Thymus (tissue), 14 donors: ENCODE data around the gene CD74. TPM values are rescaled to one million over a fixed set of nuclear protein-coding genes. Genes with fewer than 3 reads are reported as not detected.
A peak's percentile ranks its signal among the peaks of the same experiment; 100 is the strongest.

Experiments
- DNase-seq, 9 donors: peaks; one replicate each; pipeline ENCODE4 v3.0.0-alpha.2; 2013; ENCODE audit warnings: low spot score in 9 of 9, low read depth in 6 of 9, missing footprints in 1 of 9
- H3K27ac ChIP-seq, 2 donors: one replicate each; pipeline ENCODE4 v1.5.1; 2013; ENCODE audit warnings: control low read depth in 1 of 2, low read depth in 1 of 2, low read length in 1 of 2, mild to moderate bottlenecking in 1 of 2, moderate library complexity in 1 of 2
- H3K27me3 ChIP-seq, 2 donors: one replicate each; pipeline ENCODE4 v1.5.1; 2013; ENCODE audit warnings: low read length in 1 of 2; ENCODE audit not compliant: control insufficient read depth in 2 of 2, insufficient read depth in 1 of 2
- H3K36me3 ChIP-seq, 2 donors: one replicate each; pipeline ENCODE4 v1.5.1; 2013; ENCODE audit warnings: low read length in 1 of 2, mild to moderate bottlenecking in 1 of 2, moderate library complexity in 1 of 2; ENCODE audit not compliant: control insufficient read depth in 2 of 2, insufficient read depth in 2 of 2
- H3K4me1 ChIP-seq, 2 donors: one replicate each; pipeline ENCODE4 v1.5.1; 2013; ENCODE audit warnings: low read length in 2 of 2; ENCODE audit not compliant: control insufficient read depth in 2 of 2, insufficient read depth in 2 of 2
- H3K4me3 ChIP-seq, 2 donors: one replicate each; pipeline ENCODE4 v1.5.1; 2013; ENCODE audit warnings: low read length in 2 of 2, control low read depth in 1 of 2, mild to moderate bottlenecking in 1 of 2
- H3K9me3 ChIP-seq, 2 donors: one replicate each; pipeline ENCODE4 v1.5.1; 2013; ENCODE audit warnings: low read length in 1 of 2, mild to moderate bottlenecking in 1 of 2; ENCODE audit not compliant: control insufficient read depth in 2 of 2, insufficient read depth in 1 of 2
- WGBS: extraction: QIAGEN DNeasy Blood & Tissue Kit; methylation state at CpG from one replicate; pipeline ENCODE4 v1.1.7; 2013; 5-methylcytosine and 5-hydroxymethylcytosine counted together
- long read RNA-seq, 10 donors: transcript quantifications; one replicate each; lab custom pipeline, GENCODE V29; 2026
- polyA plus RNA-seq: library from polyadenylated mRNA; stranded (reverse); fragments of 200-250 nt; gene quantifications from one replicate; pipeline ENCODE4 v1.2.3, GENCODE V29; 2013
- total RNA-seq: library from RNA; stranded (reverse); fragments of 120-200 nt; gene quantifications from one replicate; pipeline ENCODE4 v1.2.4, GENCODE V29; 2013
- donor health status: healthy.

CD74 gene
- total RNA-seq (1,741 TPM), polyA plus RNA-seq (2,730 TPM)
- long read RNA-seq, donor 1, transcript CD74-201 (9 exons, 981 nt) = minor isoform, 9 of 114 reads
- long read RNA-seq, donor 1, transcript CD74-202 (8 exons, 1,449 nt) = major isoform, 71 of 114 reads
- long read RNA-seq, donor 1, partial matches to known transcripts = 16 of 114 reads
- long read RNA-seq, donor 1, other reads (novel, unspliced or antisense) = 11 of 114 reads
- long read RNA-seq, donor 2 = 0 reads
- long read RNA-seq, donor 3, transcript CD74-202 (8 exons, 1,449 nt) = major isoform, 622 of 982 reads
- long read RNA-seq, donor 3, transcript CD74-211 (4 exons, 724 nt) = minor isoform, 7 of 982 reads
- long read RNA-seq, donor 3, transcript CD74-201 (9 exons, 981 nt) = minor isoform, 74 of 982 reads
- long read RNA-seq, donor 3, transcript CD74-204 (6 exons, 816 nt) = minor isoform, 5 of 982 reads
- long read RNA-seq, donor 3, partial matches to known transcripts = 207 of 982 reads
- long read RNA-seq, donor 3, other reads (novel, unspliced or antisense) = 62 of 982 reads
- long read RNA-seq, donor 4, transcript CD74-202 (8 exons, 1,449 nt) = major isoform, 475 of 929 reads
- long read RNA-seq, donor 4, transcript CD74-207 (3 exons, 556 nt) = minor isoform, 6 of 929 reads
- long read RNA-seq, donor 4, transcript CD74-211 (4 exons, 724 nt) = minor isoform, 7 of 929 reads
- long read RNA-seq, donor 4, transcript CD74-201 (9 exons, 981 nt) = minor isoform, 81 of 929 reads
- long read RNA-seq, donor 4, partial matches to known transcripts = 309 of 929 reads
- long read RNA-seq, donor 4, other reads (novel, unspliced or antisense) = 45 of 929 reads
- long read RNA-seq, donor 5, transcript CD74-201 (9 exons, 981 nt) = minor isoform, 195 of 2,117 reads
- long read RNA-seq, donor 5, transcript CD74-211 (4 exons, 724 nt) = minor isoform, 11 of 2,117 reads
- long read RNA-seq, donor 5, transcript CD74-202 (8 exons, 1,449 nt) = major isoform, 1,116 of 2,117 reads
- long read RNA-seq, donor 5, transcript CD74-204 (6 exons, 816 nt) = minor isoform, 11 of 2,117 reads
- long read RNA-seq, donor 5, partial matches to known transcripts = 622 of 2,117 reads
- long read RNA-seq, donor 5, other reads (novel, unspliced or antisense) = 149 of 2,117 reads
- long read RNA-seq, donor 6, transcript CD74-202 (8 exons, 1,449 nt) = major isoform, 772 of 1,174 reads
- long read RNA-seq, donor 6, transcript CD74-201 (9 exons, 981 nt) = minor isoform, 129 of 1,174 reads
- long read RNA-seq, donor 6, transcript CD74-211 (4 exons, 724 nt) = minor isoform, 8 of 1,174 reads
- long read RNA-seq, donor 6, transcript CD74-207 (3 exons, 556 nt) = minor isoform, 13 of 1,174 reads
- long read RNA-seq, donor 6, partial matches to known transcripts = 168 of 1,174 reads
- long read RNA-seq, donor 6, other reads (novel, unspliced or antisense) = 81 of 1,174 reads
- long read RNA-seq, donor 7, transcript CD74-202 (8 exons, 1,449 nt) = major isoform, 714 of 1,370 reads
- long read RNA-seq, donor 7, transcript CD74-211 (4 exons, 724 nt) = minor isoform, 35 of 1,370 reads
- long read RNA-seq, donor 7, transcript CD74-207 (3 exons, 556 nt) = minor isoform, 36 of 1,370 reads
- long read RNA-seq, donor 7, transcript CD74-201 (9 exons, 981 nt) = minor isoform, 124 of 1,370 reads
- long read RNA-seq, donor 7, partial matches to known transcripts = 287 of 1,370 reads
- long read RNA-seq, donor 7, other reads (novel, unspliced or antisense) = 151 of 1,370 reads
- long read RNA-seq, donor 8, transcript CD74-201 (9 exons, 981 nt) = minor isoform, 54 of 649 reads
- long read RNA-seq, donor 8, transcript CD74-204 (6 exons, 816 nt) = minor isoform, 7 of 649 reads
- long read RNA-seq, donor 8, transcript CD74-207 (3 exons, 556 nt) = minor isoform, 8 of 649 reads
- long read RNA-seq, donor 8, transcript CD74-202 (8 exons, 1,449 nt) = major isoform, 366 of 649 reads
- long read RNA-seq, donor 8, partial matches to known transcripts = 145 of 649 reads
- long read RNA-seq, donor 8, other reads (novel, unspliced or antisense) = 66 of 649 reads
- long read RNA-seq, donor 9, transcript CD74-202 (8 exons, 1,449 nt) = major isoform, 360 of 691 reads
- long read RNA-seq, donor 9, transcript CD74-201 (9 exons, 981 nt) = minor isoform, 68 of 691 reads
- long read RNA-seq, donor 9, transcript CD74-207 (3 exons, 556 nt) = minor isoform, 8 of 691 reads
- long read RNA-seq, donor 9, transcript CD74-204 (6 exons, 816 nt) = minor isoform, 8 of 691 reads
- long read RNA-seq, donor 9, partial matches to known transcripts = 174 of 691 reads
- long read RNA-seq, donor 9, other reads (novel, unspliced or antisense) = 69 of 691 reads
- long read RNA-seq, donor 10, transcript CD74-201 (9 exons, 981 nt) = minor isoform, 88 of 1,237 reads
- long read RNA-seq, donor 10, transcript CD74-204 (6 exons, 816 nt) = minor isoform, 15 of 1,237 reads
- long read RNA-seq, donor 10, transcript CD74-207 (3 exons, 556 nt) = minor isoform, 12 of 1,237 reads
- long read RNA-seq, donor 10, transcript CD74-202 (8 exons, 1,449 nt) = major isoform, 570 of 1,237 reads
- long read RNA-seq, donor 10, partial matches to known transcripts = 437 of 1,237 reads
- long read RNA-seq, donor 10, other reads (novel, unspliced or antisense) = 110 of 1,237 reads

GRCh38 chr5:150412319-150413175, at the start of gene CD74:
TSS of gene CD74 (minus strand) at chr5:150412910. CDS start at chr5:150412749, 161 bp downstream.
- Histone ChIP-seq H3K4me1 (peaks cover 9 to 46% of the 10 kb centered on the region in 2 donors), H3K36me3 (peaks cover 2 to 7% of the 10 kb centered on the region in 2 donors), H3K9me3 (no peaks in the 10 kb centered on the region), H3K27me3 (no peaks in the 10 kb centered on the region), H3K27ac (peak within 1 kb of the TSS; percentile 93 to 96), H3K4me3 (peak within 1 kb of the TSS; percentile 54 to 66)
- WGBS = 4% methylated on average over 20 of the region's 20 CpGs
- DNase-seq = peak; percentile 58 to 90 (median 68)

- 11% methylated on average over 2 of the region's 2 CpGs for WGBS
- no peak overlapping the region for H3K4me3 ChIP-seq
- peaks cover 20 to 48% of the 10 kb centered on the region in 2 donors for H3K4me1 ChIP-seq
- no peaks in the 10 kb centered on the region for H3K36me3 ChIP-seq
- H3K27me3 ChIP-seq = no peaks in the 10 kb centered on the region
- peaks cover 0 to 2% of the 10 kb centered on the region in 2 donors for H3K9me3 ChIP-seq
- peak overlapping the region in 1 of 2 donors; percentile 74 for H3K27ac ChIP-seq
- DNase-seq = peak in 7 of 9 donors; percentile 46 to 85 (median 62)
These were observed 48.5 kb upstream of the CD74 start for GRCh38 chr5:150461231-150461630.

GRCh38 chr5:150460781-150461180, 48.1 kb upstream of the CD74 start:
- no peaks in the 10 kb centered on the region for H3K36me3 ChIP-seq
- H3K9me3 ChIP-seq = peaks cover 0 to 2% of the 10 kb centered on the region in 2 donors
- H3K4me3 ChIP-seq = no peak overlapping the region
- DNase-seq = no peak
- H3K4me1 ChIP-seq = peaks cover 20 to 48% of the 10 kb centered on the region in 2 donors
- WGBS = 55% methylated on average over 2 of the region's 2 CpGs
- H3K27me3 ChIP-seq = no peaks in the 10 kb centered on the region
- peak overlapping the region in 1 of 2 donors; percentile 74 for H3K27ac ChIP-seq

GRCh38 chr5:150458802-150459557, 46.3 kb upstream of the CD74 start:
- 26% methylated on average over 36 of the region's 36 CpGs for WGBS
- H3K27me3 ChIP-seq = no peaks in the 10 kb centered on the region
- peak overlapping the region in 1 of 2 donors; percentile 56 for H3K27ac ChIP-seq
- H3K9me3 ChIP-seq = peaks cover 0 to 2% of the 10 kb centered on the region in 2 donors
- H3K36me3 ChIP-seq = no peaks in the 10 kb centered on the region
- peaks cover 20 to 47% of the 10 kb centered on the region in 2 donors for H3K4me1 ChIP-seq
- H3K4me3 ChIP-seq = no peak overlapping the region
- peak in 8 of 9 donors; percentile 54 to 85 (median 70) for DNase-seq

GRCh38 chr5:150457562-150458240, 45.0 kb upstream of the CD74 start:
- WGBS = 84% methylated on average over 16 of the region's 16 CpGs
- Histone ChIP-seq H3K4me3 (no peak overlapping the region), H3K9me3 (peaks cover 0 to 2% of the 10 kb centered on the region in 2 donors), H3K27ac (peak overlapping the region; percentile 16 to 64), H3K4me1 (peaks cover 20 to 49% of the 10 kb centered on the region in 2 donors), H3K36me3 (no peaks in the 10 kb centered on the region), H3K27me3 (no peaks in the 10 kb centered on the region)
- DNase-seq = no peak

- DNase-seq = peak in 3 of 9 donors; percentile 26 to 62 (median 43)
- peak overlapping the region; percentile 16 to 64 for H3K27ac ChIP-seq
These were observed 44.4 kb upstream of the CD74 start for GRCh38 chr5:150457121-150457520.

More at GRCh38 chr5:150457121-150457520, 44.4 kb upstream of the CD74 start:
- peaks cover 0 to 2% of the 10 kb centered on the region in 2 donors for H3K9me3 ChIP-seq
- H3K27me3 ChIP-seq = no peaks in the 10 kb centered on the region
- H3K36me3 ChIP-seq = no peaks in the 10 kb centered on the region
- 8% methylated on average over 6 of the region's 6 CpGs for WGBS
- H3K4me3 ChIP-seq = no peak overlapping the region
- peaks cover 20 to 49% of the 10 kb centered on the region in 2 donors for H3K4me1 ChIP-seq
